Activated CD4-positive, alpha-beta T cell treated with anti-CD3 and anti-CD28 coated beads, Interleukin-2, Interleukin-6, amounts not matched to agents 100 ng/mL and 50 ng/mL, durations not matched to agents 16 hours and 8 hours (primary cell): Measurements from ENCODE around the gene CXCL5.
"Not testable (repeated sequence)": the region's sequence is repeated elsewhere in the genome, so short reads cannot be mapped to it uniquely, and the experiment has no call there.

ENCODE experiments used
- DNase-seq: peaks from one replicate; pipeline ENCODE4 v3.0.0-alpha.2; 2020

CXCL5 gene

DNA sequence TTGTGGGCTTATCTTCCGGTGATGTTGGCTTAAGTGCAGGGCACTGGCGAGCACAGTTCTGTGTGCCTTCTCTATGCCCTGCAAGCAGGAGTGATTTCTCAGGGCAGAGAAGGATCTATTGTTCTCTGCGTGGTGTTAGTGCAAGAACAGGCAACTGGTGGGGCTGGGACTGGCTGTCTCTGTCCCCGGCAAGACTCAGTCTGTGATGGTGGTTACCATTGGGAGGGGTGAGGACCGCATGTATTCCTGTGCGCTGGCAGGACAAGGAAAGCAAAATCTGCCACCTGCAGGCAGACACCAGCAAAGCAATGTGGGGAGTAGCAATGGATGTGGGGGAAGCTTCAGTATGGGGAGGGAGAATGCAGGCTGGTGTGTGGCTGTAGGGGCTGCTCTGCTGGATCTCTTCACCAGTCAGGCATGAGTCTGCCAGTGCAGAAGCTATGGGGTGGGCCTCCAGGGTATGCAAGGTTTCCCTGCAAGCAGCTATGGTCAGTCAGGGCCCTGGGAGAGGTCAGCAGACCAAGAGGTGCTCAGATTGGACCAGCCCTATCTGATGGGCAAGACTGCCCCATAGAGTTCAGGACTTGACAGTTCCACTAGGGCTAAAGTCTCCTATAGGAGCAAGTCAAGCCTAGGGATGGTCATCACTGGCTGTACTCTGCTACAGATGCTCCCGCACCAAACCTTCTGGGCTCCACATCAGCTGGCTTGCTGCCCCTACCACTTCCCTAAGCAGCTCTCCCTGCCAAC, 33.4 kb downstream of the CXCL5 start:
- no peak for DNase-seq

DNA sequence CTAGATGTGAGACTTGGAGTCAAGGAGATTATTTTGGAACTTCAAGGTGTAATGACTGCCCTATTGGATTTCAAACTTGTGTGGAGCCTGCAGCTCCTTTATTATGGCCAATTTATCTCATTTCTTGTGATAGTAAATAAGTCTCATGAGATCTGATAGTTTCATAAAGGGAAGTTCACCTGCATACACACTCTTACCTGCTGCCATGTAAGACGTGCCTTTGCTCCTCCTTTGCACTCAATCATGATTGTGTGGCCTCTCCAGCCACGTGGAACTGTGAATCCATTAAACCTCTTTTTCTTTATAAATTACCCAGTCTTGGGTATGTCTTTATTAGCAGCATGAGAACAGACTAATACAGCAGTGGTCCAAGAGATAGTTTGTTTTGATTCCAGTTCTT, 35.8 kb downstream of the CXCL5 start:
- no peak for DNase-seq

DNA sequence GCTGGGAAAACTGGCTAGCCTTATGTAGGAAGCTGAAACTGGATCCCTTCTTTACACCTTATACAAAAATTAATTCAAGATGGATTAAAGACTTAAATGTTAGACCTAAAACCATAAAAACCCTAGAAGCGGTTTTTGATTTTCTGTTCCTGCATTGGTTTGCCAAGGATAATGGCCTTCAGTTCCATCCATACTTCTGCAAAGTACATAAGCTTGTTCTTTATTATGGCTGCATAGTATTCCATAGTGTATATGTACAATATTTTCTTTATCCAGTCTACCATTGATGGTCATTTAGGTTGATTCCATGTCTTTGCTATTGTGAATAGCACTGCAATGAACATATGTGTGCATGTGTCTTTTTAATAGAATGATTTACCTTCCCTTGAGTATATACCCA, 39.4 kb downstream of the CXCL5 start:
- not testable (repeated sequence) for DNase-seq

DNA sequence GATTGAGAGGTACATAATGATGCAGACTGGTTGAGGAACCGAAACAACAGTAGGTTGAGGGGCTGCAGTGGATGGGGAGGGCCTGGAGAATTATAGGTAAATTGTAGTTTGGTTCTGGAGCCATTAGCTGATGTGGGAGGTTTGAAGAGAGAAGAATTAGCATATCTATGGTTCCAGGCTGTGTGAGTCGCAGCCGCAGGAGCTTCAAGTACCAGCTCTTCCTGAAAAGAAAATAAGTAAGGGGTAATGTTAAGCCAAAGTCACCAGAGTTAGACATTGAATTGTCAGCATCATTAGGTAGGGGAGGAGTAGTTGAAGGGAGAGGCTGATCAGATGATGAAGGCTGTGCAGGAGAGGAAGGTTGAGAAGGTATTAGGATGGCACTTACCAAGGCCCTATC, 46.1 kb downstream of the CXCL5 start:
- no peak for DNase-seq

DNA sequence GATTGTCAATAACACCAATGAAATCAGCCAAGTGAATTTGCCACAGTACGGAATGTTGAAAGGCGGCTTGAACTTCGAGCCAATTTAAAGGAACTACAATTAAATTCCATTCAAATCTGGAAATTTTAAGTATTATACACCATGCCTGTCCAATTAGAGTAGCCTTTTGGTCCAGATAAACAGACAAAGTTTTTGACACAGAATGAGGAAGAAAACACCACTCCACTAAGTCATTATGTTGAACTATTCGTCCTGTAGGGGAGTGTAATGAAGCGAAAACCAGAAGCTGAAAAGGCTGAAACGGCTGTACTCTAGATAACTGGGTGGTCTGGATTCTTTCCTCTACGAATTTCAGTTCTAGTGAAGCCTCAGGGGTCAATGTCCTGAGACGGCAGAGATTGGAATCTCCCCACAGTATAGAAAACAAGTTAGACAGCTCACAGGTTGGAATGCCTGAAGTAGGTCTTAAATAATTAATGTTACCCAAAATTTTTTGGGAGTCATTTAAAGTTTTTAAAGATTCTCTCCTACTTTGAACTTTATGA, 48.0 kb downstream of the CXCL5 start:
- DNase-seq = not testable (repeated sequence)

DNA sequence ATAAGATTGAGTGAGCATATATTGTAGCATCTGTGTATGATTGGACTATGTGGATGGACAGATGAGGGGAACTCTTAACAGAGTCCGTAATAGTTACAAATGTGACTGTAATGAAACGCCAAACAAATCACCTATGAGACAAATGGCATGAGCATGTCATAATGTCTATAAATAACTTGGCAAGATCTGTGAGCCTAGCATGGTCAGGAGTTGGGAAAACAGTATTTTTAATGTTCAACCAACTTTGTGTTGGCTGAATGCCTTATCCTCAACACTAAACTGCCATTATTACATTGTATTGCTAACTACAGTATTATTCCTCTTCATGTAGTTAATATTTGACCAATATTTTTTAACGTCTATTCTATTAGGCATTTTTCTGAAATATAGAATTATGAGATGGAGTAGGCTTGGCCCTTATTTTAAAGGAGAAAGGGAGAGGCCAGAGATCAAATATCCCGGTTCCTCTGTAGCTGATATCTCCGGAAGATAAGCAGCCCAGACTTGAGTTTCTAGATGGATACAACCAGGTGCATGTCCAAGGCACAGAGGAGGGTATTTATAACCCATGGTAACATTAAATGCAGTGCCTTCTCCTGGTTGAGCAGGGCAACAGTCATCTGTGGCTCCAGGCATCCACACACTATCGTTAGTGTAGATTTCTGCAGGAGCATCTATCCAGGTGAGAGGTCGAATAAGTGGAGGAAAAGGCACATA, 49.3 kb downstream of the CXCL5 start:
- no peak for DNase-seq

DNA sequence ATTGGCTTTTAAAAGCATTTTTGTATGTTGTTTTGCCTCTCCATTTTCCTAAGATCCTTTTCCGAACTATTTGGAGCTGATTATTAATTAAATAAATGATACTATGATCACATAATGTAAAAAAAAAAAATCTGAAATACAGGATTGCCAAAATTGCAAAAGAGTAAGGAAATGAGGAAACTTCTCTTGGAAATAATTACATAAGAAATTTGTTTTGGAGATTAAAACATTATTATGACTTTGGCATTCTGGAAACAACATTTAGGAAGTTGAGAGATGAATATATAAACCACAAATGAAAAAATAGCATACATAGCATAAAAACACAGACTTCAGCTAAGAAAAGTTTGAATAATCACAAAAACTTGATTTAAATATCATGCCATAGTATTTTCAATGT, 50.2 kb downstream of the CXCL5 start:
- DNase-seq = no peak

DNA sequence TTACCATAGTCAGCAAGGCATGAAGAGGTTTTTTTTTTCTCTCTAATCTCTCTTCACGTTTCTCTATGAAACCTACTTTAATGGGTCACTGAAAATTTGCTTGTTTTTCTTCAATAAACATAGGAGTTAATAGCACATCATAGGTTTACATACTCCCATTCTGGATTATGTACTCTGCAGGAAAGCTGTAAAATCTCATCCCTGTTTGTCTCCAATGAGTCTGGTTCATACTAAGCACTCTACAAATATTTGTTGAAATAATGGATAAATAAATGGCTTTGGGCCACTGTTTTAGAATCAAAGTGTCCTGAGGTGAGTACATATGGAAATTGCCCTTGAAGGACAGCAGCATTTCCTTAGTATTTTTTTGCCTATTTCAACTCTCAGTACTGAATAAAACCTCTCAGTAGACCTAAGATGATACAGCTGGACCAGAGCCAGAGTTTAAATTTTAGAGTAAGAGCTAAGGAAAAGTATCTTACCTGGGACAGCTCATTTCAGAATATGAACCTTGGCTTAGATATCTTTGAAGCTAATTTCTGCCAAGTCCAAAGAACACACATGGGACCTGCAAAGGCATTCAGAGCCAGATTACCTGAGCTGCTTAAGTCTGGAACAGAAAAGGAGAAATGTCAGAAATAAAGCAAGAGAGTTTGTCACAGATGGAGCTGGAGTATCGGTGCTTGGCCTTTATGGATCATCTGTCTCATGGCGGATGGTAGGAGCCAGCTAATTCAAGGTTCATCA, 51.1 kb downstream of the CXCL5 start:
- no peak for DNase-seq

DNA sequence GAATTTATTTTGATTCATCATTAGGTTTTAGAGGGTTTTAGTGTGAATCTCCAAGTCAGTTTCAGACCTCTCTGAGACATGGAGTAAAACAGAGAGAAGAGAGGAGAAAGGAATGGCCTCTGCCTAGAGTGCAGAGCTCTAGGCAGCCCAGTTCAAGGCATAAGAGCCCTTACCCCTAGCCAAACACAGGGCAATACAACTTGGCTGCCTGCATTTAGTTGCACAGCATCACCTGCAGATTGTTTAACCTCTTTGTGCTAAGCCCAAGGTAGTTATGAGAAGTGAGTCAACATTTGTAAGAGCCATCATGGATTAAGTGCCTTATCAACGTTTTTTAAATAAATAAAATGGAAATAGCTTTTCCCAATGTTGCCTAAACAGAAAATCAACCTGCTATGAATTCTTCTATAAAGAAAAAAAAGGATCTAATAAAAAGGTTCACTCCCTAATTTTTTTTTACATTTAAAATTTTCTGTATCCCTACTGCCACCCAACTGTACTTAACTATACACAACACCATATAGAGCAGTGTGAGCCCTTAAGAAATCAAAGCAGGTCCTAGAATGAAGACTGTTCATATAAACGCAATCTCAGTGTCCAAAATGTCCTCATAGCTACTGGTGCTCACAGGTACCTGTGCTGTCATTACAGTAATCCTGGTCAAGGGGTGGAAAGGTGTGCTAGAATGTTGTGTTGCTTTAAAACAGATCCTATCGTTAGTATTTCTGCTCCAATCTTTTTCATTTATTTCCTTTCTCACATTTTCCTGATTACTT, 52.6 kb downstream of the CXCL5 start:
- DNase-seq = no peak
